Kidney glomerular epithelial cell (primary cell): ENCODE results near the gene ADAMTS8.

ENCODE experiments used
- DNase-seq: peaks from one replicate; lab custom pipeline; 2025; lab: John Stamatoyannopoulos, UW

ADAMTS8 gene

DNA sequence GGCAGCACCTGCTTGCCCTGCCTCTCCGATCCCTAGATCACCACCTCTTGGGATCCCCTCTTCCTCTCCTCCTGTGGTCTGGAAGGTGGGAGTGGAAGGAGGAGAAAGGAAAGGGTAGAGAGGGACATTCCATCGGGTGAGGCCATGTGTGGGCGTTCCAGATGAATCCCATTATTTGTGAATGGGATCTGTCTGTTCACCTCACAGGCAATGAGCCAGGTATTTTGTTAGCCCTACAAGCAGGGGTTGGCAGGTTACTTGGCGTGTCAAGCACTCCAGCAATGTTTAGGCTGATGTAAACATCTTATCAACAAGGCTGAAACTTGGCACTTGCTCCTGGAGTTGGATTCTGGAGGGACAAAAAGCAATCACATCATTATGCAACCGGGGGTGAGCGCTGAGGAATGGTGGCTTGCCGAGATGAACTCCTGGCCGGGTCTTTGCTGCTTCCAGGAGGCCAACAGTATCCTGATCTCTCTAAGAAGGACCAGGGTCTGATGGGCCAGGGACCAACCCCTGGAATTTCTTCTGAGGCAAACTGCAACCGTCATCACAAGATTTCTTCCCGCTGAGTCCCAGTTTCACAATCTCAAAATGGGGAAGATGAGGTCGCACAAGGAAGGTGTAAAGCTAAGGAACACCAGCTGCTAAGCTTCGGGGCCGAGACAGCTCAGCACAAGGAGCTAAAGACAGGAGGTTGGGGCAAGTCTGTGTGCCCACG lies 7.8 kb downstream of the ADAMTS8 start:
- DNase-seq = no peak

DNA sequence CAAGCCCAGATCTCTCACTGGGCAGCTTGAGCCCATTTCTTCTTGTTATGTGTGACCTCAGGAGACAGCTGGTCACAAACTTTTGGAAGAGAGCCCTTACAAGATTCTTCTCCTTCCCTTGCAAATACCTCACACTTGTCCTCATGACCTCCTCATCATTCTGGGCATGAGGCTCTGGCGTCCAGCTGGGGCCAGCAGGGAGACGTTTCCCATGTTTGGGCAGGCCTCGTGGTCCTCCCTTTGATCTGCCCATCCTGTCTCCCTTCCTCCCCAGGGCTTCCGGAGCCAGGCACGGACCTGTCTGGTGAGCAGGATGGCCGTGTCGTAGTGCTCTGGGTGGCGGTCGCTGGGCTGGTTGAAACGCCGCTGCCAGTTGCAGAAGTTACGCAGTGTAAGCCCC lies 9.7 kb downstream of the ADAMTS8 start:
- no peak for DNase-seq

DNA sequence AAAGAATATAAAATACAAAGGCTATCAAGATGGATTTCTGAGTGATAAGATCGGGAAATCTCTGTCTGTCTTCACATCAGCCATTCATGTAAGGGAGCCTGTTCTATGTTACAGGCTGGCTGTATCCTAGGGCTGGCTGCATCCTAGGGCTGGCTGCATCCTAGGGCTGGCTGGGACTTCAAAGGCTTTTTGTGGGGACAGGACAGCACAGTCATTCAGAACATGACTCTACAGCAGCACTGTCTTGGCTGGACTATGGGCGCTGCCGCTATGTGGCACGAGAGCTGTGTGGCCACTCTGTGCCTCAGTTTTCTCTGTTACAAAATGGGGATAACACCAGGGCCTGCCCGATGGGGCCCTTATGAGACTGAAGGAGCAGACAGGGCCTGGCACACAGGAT lies 10.2 kb downstream of the ADAMTS8 start:
- DNase-seq = no peak

DNA sequence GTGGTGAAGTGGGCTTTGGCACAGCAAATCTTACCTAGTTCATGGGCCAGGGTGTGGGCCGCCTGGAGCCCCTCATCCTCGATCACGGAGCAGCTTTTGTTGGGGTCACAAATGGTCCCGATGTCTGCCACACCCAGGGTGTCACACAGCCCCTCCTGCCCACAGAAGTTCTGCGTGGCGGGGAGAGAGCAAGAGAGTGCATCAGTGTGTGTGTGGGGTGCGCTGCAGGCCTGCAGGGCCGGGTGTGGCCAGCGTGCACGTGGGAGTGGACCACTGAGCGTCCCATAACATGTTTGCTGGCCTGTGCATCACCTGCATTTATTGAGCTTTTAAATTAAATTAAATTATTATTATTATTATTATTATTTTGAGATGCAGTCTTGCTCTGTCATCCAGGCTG lies 11.5 kb downstream of the ADAMTS8 start:
- no peak for DNase-seq

DNA sequence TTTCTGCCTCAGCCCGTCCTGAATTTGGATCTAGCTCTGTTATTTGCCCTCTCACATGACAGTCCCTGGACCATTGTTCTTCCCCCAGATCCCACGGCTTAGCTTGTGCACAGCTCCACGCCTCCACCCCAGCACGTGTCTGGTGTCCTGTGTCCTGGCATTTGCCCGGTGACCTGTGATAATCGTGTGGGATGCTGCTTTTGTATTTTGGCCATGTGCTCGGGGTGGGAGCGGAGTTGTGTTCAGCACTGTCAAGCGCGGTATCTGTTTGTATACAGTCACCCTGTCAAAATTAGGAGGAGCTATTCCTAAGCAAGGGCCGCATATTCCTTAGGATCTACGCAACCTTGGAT lies 11.9 kb downstream of the ADAMTS8 start:
- no peak for DNase-seq

DNA sequence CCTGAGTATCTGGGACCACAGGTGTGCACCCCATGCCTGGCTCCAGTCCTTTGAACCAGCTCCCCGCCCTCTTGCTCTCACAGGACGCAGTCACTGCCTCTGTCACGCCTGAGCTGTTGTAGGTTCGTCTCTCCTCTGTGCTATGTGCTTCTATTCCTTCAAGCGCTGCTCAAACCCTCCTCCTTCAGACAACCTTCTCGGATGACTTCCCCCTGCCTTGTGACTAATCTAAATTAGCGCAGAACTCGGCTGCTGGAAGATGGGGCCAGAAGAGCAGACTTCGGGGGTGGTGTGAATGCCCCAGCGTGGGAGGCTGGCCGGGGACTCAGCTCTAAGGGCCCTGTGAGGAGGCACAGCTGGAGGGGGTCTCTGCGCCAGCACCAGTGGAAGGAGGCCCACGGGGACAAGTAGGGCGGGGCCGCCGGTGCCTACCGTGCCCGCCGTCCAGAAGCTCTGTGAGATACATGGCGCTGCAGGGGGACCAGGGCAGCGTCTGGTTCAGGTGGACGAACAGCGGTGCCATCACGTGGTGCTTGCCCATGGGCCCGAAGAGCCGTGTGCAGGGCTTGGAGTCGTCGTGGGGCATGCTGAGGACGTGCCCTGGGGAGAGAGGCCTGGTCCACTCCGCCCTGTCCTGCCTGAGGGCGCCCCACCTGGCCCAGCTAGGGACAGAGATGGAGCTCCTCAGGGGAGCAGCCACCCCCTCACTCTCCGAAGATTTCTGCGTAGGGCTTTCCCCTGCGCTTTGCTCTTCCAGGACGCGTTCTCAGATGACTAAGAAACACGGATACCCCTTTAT lies 12.5 kb downstream of the ADAMTS8 start:
- peak; percentile 90 for DNase-seq

DNA sequence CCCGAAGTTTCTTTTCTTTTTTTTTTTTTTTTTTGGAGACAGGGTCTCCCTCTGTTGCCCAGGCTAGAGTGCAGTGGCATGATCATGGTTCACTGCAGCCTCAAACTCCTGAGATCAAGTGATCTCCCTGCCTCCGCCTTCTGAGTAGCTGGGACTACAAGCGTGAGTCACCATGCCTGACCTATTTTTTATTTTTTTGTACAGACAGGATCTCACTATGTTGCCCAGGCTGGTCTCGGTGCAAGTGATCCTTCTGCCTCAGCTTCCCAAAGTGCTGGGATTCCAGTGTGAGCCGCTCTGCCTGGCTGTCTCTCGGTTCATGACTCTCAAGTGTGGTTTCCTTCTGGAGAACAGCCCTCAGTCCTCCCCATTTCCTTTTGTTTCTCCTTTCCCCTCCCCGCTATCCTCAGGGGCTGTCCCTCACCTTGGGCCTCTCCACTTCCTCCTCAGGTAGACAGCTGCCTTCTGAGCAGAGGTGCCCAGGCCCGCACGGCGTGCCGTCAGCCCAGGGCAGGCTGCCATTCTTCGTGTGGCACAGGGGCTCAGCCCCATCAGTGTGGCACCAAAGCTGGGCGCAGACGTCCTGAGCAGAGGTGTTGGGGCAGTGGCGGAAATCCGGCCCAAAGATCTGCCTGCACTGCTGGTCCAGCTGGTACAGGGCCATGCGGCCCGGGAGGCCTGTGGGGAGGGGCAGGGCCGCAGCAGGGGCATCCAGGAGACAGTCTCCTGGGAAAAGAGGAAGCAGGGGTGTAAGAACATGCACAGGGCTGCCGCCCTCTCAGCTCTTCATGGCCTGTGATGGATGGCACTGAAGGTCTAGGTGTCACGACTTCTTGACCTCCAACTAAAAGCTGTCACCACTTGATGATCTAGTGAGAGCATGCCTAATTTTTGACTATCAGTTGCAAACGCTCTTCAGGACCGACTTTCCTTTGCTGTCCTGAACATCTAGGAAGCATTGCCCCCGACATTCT lies 14.0 kb downstream of the ADAMTS8 start:
- no peak for DNase-seq

DNA sequence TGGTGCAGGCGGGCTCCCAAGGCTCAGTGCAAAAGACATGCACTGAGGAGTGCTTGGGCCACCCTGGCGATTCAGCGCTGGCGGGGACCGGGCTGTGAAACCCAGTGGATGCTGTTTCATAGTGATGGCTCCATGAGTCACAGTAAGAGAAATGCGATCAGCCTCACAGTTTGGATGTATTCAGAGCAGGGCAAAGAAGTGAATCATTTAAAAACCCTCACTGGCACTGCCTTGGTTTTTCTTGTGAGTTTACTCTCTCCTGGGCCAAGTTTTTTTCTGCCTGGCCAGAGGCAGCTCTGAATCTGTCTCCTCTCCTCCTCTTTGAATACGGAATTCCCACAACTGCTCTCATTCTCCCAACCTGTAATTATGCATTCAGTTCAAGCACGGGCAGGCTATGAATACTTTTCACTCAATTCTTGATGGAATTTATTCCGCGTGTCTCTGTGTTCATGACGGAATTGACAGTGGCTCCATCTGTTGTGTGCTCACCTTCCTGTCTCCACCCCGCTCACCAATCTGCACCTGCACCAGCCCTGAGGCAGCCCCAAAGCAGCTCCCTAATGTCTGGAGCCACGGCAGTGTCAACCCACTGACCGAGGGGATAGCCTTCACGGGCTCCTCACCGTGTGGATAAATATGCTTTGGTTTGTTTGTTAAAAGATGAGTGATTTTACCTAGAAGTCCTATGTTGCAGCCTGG lies 14.9 kb downstream of the ADAMTS8 start:
- peak; percentile 93 for DNase-seq

DNA sequence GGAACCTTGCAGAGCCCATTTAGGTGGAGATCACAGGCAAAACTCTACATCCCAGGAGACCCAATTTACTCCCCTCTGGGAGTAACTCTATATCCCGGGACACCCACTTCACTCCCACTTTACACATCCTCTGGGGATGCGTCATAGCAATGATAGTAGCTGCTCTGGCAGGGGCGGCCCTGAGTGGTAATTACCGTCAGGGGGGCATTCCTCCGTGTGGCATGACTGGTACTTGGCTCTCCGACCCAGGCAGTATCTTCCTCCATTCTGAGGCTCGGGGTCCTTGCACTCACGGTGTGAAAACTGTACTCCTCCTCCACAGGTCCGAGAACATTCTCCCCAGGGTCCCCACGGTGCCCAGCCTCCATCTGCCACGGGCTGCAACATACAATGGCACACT lies 17.2 kb downstream of the ADAMTS8 start:
- DNase-seq = no peak

DNA sequence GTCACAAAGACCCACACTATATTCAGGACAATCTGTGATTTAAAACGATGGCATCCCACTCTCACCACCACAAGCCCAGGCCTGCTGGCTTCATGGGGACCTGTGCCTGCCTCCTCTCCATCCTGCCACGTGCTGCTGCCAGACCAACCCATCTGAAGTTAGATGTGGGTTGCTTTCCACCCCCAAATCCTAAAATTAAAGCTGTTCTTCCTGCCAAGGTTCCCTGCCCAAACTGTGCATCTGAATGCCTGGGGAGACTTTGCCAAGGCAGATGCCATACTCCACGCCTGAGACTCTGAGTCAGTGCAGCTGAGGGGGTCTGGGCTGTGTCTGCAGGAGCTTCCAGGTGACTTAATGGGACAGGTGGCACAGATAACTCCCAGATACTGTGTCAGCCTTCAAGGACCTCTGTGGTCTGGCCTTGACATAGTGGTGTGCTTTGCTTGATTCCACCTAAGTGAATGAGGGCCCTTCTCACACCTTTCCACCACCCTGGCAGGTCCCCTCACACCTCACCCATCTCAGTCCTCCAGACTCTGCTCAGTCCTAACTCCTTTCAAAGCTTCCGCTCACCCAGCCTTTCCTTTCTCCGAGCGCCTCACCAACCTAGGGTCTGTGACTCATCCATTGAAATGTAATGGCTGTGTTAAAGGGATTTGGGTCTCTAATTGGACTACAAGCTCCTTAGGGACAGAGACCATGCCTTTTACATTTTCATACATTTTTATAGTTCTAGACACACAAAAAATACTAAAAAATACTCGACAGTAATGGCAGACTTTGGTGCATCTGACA lies 18.6 kb downstream of the ADAMTS8 start:
- no peak for DNase-seq

DNA sequence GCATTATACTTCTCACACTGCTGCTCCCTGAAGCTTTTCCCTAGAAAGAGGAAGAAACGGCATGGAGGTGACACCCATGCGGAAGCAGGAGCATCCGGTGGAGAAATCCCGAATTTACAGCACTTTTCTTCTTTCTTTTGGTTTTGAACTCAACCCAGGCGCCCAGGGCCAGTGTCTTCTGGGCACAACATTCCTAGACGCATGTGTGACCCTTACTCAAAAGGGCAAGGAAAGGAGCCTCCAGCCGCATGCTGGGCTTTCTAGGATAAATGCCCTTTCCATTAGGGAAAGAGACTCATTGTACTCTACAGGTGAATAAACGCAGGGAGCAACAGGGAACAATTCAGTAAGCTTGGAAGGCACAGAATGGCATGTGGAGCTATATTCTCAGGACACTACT lies 19.5 kb downstream of the ADAMTS8 start:
- no peak for DNase-seq

DNA sequence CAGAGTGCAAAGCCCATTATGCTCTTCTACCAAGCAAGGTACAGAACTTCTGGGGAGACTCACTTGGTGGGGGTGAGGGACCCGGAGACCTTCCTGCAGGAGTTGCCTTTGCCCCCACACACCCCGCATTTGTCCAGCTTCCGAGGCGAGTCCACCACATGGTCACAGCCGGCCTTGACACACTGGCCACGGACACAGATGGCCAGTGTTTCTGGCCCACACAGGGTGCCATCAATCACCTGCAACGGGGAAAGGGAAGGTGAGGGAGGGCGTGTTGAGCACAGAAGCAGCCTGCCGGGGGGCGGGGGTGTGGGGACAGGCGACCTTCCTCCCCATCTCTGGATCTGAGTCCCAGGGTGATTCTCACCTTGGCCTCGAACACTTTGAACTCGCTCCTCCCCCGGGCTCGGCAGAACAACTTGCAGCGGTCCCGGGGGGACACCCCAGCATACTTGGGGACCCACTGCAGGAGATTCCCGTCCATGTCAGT lies 20.0 kb downstream of the ADAMTS8 start:
- no peak for DNase-seq

DNA sequence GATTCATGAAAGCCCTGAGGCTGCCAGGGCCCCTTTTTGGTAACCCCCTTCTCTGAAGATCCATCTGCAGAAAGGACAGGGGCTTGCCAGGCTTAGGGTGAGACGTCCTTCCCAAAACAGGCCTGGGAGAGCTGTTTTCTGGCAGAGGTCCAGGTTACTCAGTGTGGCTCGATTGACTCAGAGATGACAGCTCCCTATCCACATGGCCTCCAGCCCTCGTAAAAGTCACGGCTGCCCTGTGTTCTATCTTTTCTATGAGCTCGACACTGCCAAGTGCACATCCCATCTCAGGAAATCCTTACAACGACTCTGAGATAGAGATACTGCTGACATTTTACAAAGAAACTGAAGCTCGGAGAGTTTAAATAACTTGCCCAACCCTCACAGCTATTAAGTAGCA lies 20.4 kb downstream of the ADAMTS8 start:
- no peak for DNase-seq

DNA sequence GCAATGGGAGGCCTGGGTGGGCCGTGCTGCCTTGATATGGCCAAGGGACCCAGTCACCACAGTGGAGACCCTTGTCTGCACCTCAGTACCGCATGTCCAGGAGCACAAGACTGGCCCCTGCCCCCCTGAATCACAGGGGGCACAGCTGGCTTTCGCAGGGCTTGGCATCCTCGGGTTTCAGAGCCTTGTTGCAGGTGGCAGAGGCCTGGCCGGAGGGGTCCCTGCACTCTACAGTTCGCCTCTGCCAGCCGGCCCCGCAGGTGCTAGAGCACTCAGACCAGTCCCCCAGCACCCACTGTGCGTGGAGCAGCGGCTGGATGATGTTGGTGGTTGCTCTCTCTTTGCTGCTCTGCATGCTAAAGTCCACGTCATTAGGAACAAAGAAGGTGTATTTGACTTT lies 23.0 kb downstream of the ADAMTS8 start:
- no peak for DNase-seq

DNA sequence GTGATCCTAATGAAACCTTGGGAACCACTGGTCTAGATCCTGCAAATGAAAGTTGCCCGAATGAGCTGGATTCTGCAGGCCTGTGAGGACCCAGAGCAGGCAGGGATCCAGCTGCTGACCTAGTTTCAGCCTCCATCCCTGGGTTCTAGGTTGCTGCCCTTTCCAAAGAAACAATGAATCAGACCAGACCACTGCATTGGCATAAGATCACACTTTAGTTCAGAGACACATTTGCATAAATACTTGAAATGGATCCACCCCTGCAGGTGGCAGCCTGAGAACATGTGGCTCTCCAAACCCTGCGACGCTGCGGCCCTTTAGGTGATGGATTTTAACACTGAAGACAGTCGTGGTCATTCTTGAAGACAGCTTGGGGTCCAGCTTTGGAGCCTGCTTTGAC lies 23.7 kb downstream of the ADAMTS8 start:
- DNase-seq = no peak

DNA sequence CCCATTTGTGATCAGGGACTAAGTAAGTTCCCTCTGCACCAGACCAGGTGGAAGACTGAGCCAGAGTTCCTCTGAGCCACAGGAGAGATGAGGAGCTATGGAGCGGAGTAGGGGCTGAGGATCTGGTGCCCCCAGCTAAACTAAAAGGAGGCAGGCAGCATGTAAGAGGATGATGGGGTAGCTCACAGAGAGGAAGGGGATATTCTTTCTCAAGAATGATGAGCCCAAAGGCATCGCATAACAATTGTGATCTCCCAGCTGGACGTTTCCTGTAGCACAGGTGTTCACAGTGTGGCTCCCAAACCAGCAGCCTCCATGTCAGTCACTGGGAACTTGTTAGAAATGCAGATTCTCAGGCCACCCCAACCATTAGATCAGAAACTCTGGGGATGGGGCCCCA lies 24.4 kb downstream of the ADAMTS8 start:
- DNase-seq = no peak

DNA sequence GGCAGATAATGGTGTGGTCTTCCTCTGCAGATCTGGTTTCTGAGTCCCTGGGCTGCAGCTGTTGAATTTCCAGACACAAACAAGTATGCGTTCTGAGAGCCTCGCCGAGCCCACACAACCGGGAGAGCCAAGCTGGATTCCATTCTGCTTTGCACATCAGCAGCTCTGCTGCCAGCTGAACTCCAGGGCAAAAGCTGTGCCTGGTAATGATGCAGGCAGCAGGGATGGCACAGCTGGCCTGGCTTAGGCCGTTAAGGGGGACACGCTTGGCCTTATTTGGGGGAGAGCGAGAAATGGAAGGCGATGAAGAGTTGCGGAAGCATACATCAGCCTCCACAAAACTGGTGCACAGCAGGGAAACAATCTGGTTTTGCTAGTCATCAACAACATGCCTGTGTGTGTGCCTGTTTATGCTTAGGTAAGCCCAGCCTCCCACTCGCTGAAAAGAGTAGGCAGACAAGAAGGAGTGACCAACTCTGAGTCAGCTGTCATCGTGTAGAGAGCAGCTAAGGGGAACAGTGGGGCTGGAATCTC lies 25.1 kb downstream of the ADAMTS8 start:
- DNase-seq = peak; percentile 82

DNA sequence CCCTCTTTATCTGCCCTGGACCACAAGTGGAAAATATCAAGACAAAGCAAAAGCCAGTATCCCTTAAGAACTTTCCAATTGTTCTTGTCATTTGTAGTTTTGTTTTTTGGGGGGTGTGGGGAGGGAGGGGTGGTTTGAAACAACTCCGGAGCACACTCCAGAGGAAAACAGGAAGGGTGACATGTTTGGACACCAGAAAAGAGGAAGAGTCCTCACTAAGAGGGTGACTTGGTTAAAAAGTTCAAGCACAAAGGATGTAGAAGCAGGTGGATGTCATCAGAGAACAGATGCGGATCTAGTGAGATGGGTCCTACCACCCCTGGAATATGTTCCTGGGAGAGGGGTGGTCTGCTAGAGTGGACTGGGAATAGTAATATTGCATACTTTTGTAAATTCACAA lies 25.8 kb downstream of the ADAMTS8 start:
- DNase-seq = no peak

DNA sequence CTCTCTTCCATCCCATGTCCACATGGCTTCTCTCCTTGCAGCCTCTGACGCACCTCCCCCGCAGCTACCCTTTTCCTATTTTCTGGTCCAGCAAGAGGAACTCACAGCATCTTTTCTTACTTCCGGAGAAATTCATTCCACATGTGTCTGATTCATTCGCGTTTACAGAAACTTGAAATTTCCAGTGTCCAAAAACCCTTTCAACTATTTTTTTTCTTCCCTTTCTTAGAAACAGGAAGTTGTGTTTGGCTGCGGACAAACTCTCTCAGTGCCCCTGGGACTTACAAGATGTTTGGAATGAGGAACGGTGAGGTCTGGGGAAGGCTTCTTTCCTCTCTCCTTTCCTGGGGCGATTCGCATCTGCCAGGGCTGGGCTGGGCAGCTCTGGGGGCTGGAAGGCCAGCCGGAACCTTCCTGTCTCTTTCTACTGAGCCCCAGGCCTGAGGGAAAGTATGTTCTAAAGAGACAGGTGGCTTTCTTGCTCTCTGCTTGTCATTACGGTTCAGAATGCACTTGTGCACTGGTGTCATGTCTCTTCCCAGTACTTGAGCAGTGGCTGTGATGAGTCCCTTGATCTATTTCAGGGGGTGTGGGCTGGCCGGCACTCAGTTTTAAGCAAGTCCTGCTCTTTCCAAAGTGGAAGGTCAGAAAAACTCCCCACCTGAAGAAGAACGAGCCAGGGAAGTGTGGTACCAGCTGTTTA lies 27.5 kb downstream of the ADAMTS8 start:
- DNase-seq = no peak

DNA sequence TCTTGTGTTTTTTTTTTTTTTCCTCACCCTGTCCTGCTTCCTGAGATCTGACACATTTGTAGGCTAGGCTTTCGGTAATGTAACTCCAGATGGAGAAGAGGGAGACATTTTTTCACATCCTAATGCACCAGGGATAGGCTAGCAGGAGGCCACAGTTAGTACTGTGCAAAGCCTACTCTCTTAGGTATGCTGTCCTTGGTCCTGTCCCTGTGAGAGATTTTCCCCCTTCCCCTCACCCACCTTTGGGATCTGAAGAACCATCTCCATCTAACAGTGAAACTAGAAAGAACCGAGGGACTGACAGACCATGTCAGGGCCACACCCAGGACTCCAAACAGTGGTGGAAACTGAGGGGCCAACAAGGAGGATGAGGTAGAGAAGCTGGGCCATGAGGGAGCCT lies 29.2 kb downstream of the ADAMTS8 start:
- DNase-seq = no peak
